Immature natural killer cell (primary cell): ENCODE results near the gene WNT2. TPM values are rescaled to one million over a fixed set of nuclear protein-coding genes. Genes with fewer than 3 reads are reported as not detected.
"Not testable (repeated sequence)": the region's sequence is repeated elsewhere in the genome, so short reads cannot be mapped to it uniquely, and the experiment has no call there.

Experiments
- DNase-seq, 3 donors: peaks; one replicate each; pipeline ENCODE4 v3.0.0; 2022; ENCODE audit warnings: mixed read lengths in 1 of 3
- H3K27ac Mint-ChIP-seq, 6 donors: one replicate each; pipeline ENCODE4 v1.8.0; 2020; ENCODE audit warnings: mixed read lengths in 6 of 6, mild to moderate bottlenecking in 5 of 6, inconsistent platforms in 4 of 6, moderate library complexity in 3 of 6
- H3K27me3 Mint-ChIP-seq, 3 donors: one replicate each; pipeline ENCODE4 v1.8.0; 2020 to 2021; ENCODE audit warnings: low read depth in 3 of 3, mild to moderate bottlenecking in 3 of 3, mixed read lengths in 3 of 3, moderate library complexity in 3 of 3, inconsistent platforms in 1 of 3
- H3K36me3 Mint-ChIP-seq, 3 donors: one replicate each; pipeline ENCODE4 v1.8.0; 2020; ENCODE audit warnings: mixed read lengths in 3 of 3, inconsistent platforms in 2 of 3, mild to moderate bottlenecking in 2 of 3
- H3K4me1 Mint-ChIP-seq, 2 donors: one replicate each; pipeline ENCODE4 v1.8.0; 2020; ENCODE audit warnings: inconsistent platforms in 2 of 2, mild to moderate bottlenecking in 2 of 2, mixed read lengths in 2 of 2, moderate library complexity in 1 of 2
- H3K4me3 Mint-ChIP-seq, 5 donors: one replicate each; pipeline ENCODE4 v1.8.0; 2020; ENCODE audit warnings: mild to moderate bottlenecking in 5 of 5, mixed read lengths in 5 of 5, inconsistent platforms in 3 of 5, moderate library complexity in 3 of 5
- H3K9me3 Mint-ChIP-seq, 6 donors: one replicate each; pipeline ENCODE4 v1.8.0; 2020; ENCODE audit warnings: mild to moderate bottlenecking in 6 of 6, mixed read lengths in 6 of 6, inconsistent platforms in 4 of 6, moderate library complexity in 3 of 6
- polyA plus RNA-seq, 3 donors: library from polyadenylated mRNA; unstranded; fragments of 300-500 nt; fragmentation: Illumina TruSeq; gene quantifications; one replicate each; pipeline ENCODE4 v1.2.3, GENCODE V29; 2021

The WNT2 gene
- polyA plus RNA-seq, 3 donors from 2014 or later = not detected

GRCh38 chr7:117270371-117270770 lies 52.5 kb downstream of the WNT2 start:
- no peak overlapping the region for H3K27ac Mint-ChIP-seq
- no peak overlapping the region for H3K4me3 Mint-ChIP-seq
- H3K4me1 Mint-ChIP-seq = no peaks in the 10 kb centered on the region
- no peaks in the 10 kb centered on the region for H3K9me3 Mint-ChIP-seq
- H3K36me3 Mint-ChIP-seq = no peaks in the 10 kb centered on the region
- H3K27me3 Mint-ChIP-seq = peaks cover 0 to 7% (median 5%) of the 10 kb centered on the region in 3 donors
- no peak for DNase-seq

- H3K4me1 Mint-ChIP-seq = no peaks in the 10 kb centered on the region
- H3K27me3 Mint-ChIP-seq = peaks cover 1 to 7% (median 5%) of the 10 kb centered on the region in 3 donors
- H3K4me3 Mint-ChIP-seq = no peak overlapping the region
- no peak for DNase-seq
- H3K27ac Mint-ChIP-seq = no peak overlapping the region
- H3K9me3 Mint-ChIP-seq = no peaks in the 10 kb centered on the region
- H3K36me3 Mint-ChIP-seq = no peaks in the 10 kb centered on the region
Observed at GRCh38 chr7:117269886-117270285, 53.0 kb downstream of the WNT2 start.

- Mint-ChIP-seq H3K27me3 (peaks cover 1 to 7% (median 5%) of the 10 kb centered on the region in 3 donors), H3K27ac (no peak overlapping the region), H3K4me1 (no peaks in the 10 kb centered on the region), H3K9me3 (no peaks in the 10 kb centered on the region), H3K36me3 (no peaks in the 10 kb centered on the region), H3K4me3 (no peak overlapping the region)
- DNase-seq = no peak
Observed at GRCh38 chr7:117269417-117269816, 53.4 kb downstream of the WNT2 start.

GRCh38 chr7:117264716-117265115 lies 58.1 kb downstream of the WNT2 start:
- no peak for DNase-seq
- no peaks in the 10 kb centered on the region for H3K36me3 Mint-ChIP-seq
- no peaks in the 10 kb centered on the region for H3K4me1 Mint-ChIP-seq
- H3K27me3 Mint-ChIP-seq = peaks cover 0 to 6% (median 3%) of the 10 kb centered on the region in 3 donors
- H3K27ac Mint-ChIP-seq = no peak overlapping the region
- H3K9me3 Mint-ChIP-seq = no peaks in the 10 kb centered on the region
- H3K4me3 Mint-ChIP-seq = no peak overlapping the region

- Mint-ChIP-seq H3K36me3 (no peaks in the 10 kb centered on the region), H3K9me3 (no peaks in the 10 kb centered on the region), H3K4me1 (no peaks in the 10 kb centered on the region), H3K27ac (no peak overlapping the region), H3K4me3 (no peak overlapping the region), H3K27me3 (peaks cover 3 to 6% (median 4%) of the 10 kb centered on the region in 3 donors)
- no peak for DNase-seq
Observed at GRCh38 chr7:117262546-117262945, 60.3 kb downstream of the WNT2 start.

- H3K9me3 Mint-ChIP-seq = peaks cover 0 to 3% (median 0%) of the 10 kb centered on the region in 6 donors
- H3K4me3 Mint-ChIP-seq = no peak overlapping the region
- H3K27ac Mint-ChIP-seq = no peak overlapping the region
- no peaks in the 10 kb centered on the region for H3K36me3 Mint-ChIP-seq
- peaks cover 2 to 6% (median 4%) of the 10 kb centered on the region in 3 donors for H3K27me3 Mint-ChIP-seq
- DNase-seq = no peak
- no peaks in the 10 kb centered on the region for H3K4me1 Mint-ChIP-seq
Observed at GRCh38 chr7:117259615-117260014, 63.2 kb downstream of the WNT2 start.

- no peak for DNase-seq
- no peaks in the 10 kb centered on the region for H3K36me3 Mint-ChIP-seq
- no peak overlapping the region for H3K4me3 Mint-ChIP-seq
- peak overlapping the region in 1 of 6 donors; percentile 43 for H3K27ac Mint-ChIP-seq
- peaks cover 0 to 7% (median 6%) of the 10 kb centered on the region in 3 donors for H3K27me3 Mint-ChIP-seq
- peaks cover 0 to 4% (median 0%) of the 10 kb centered on the region in 6 donors for H3K9me3 Mint-ChIP-seq
- no peaks in the 10 kb centered on the region for H3K4me1 Mint-ChIP-seq
Observed at GRCh38 chr7:117251687-117252086, 71.2 kb downstream of the WNT2 start.

- no peak for DNase-seq
- H3K36me3 Mint-ChIP-seq = no peaks in the 10 kb centered on the region
- H3K9me3 Mint-ChIP-seq = peaks cover 0 to 4% (median 0%) of the 10 kb centered on the region in 6 donors
- no peak overlapping the region for H3K27ac Mint-ChIP-seq
- H3K4me3 Mint-ChIP-seq = no peak overlapping the region
- H3K27me3 Mint-ChIP-seq = peaks cover 0 to 7% (median 3%) of the 10 kb centered on the region in 3 donors
- no peaks in the 10 kb centered on the region for H3K4me1 Mint-ChIP-seq
Observed at GRCh38 chr7:117250801-117251200, 72.1 kb downstream of the WNT2 start.

GRCh38 chr7:117250245-117250644 lies 72.6 kb downstream of the WNT2 start:
- H3K4me3 Mint-ChIP-seq = no peak overlapping the region
- H3K4me1 Mint-ChIP-seq = no peaks in the 10 kb centered on the region
- H3K36me3 Mint-ChIP-seq = no peaks in the 10 kb centered on the region
- no peak overlapping the region for H3K27ac Mint-ChIP-seq
- peaks cover 3 to 7% (median 3%) of the 10 kb centered on the region in 3 donors for H3K27me3 Mint-ChIP-seq
- H3K9me3 Mint-ChIP-seq = peaks cover 0 to 4% (median 0%) of the 10 kb centered on the region in 6 donors
- DNase-seq = no peak

- Mint-ChIP-seq H3K4me1 (no peaks in the 10 kb centered on the region), H3K27ac (no peak overlapping the region), H3K9me3 (peaks cover 0 to 1% (median 0%) of the 10 kb centered on the region in 6 donors), H3K36me3 (no peaks in the 10 kb centered on the region), H3K4me3 (no peak overlapping the region), H3K27me3 (peaks cover 3 to 7% (median 3%) of the 10 kb centered on the region in 3 donors)
- DNase-seq = no peak
Observed at GRCh38 chr7:117249696-117250095, 73.2 kb downstream of the WNT2 start.

GRCh38 chr7:117248829-117249228 lies 74.0 kb downstream of the WNT2 start:
- peaks cover 3 to 7% (median 3%) of the 10 kb centered on the region in 3 donors for H3K27me3 Mint-ChIP-seq
- no peaks in the 10 kb centered on the region for H3K4me1 Mint-ChIP-seq
- H3K36me3 Mint-ChIP-seq = no peaks in the 10 kb centered on the region
- peaks cover 0 to 1% (median 0%) of the 10 kb centered on the region in 6 donors for H3K9me3 Mint-ChIP-seq
- DNase-seq = no peak
- no peak overlapping the region for H3K4me3 Mint-ChIP-seq
- no peak overlapping the region for H3K27ac Mint-ChIP-seq

GRCh38 chr7:117247809-117248208 lies 75.0 kb downstream of the WNT2 start:
- no peak overlapping the region for H3K4me3 Mint-ChIP-seq
- no peaks in the 10 kb centered on the region for H3K4me1 Mint-ChIP-seq
- H3K9me3 Mint-ChIP-seq = peaks cover 0 to 1% (median 0%) of the 10 kb centered on the region in 6 donors
- no peaks in the 10 kb centered on the region for H3K36me3 Mint-ChIP-seq
- H3K27ac Mint-ChIP-seq = no peak overlapping the region
- H3K27me3 Mint-ChIP-seq = peaks cover 3 to 7% (median 4%) of the 10 kb centered on the region in 3 donors
- no peak for DNase-seq

- not testable (repeated sequence) for H3K27me3 Mint-ChIP-seq, DNase-seq, H3K36me3 Mint-ChIP-seq, H3K9me3 Mint-ChIP-seq, H3K27ac Mint-ChIP-seq, H3K4me1 Mint-ChIP-seq, H3K4me3 Mint-ChIP-seq
Observed at GRCh38 chr7:117245703-117246102, 77.2 kb downstream of the WNT2 start.

GRCh38 chr7:117243390-117243789 lies 79.5 kb downstream of the WNT2 start:
- Mint-ChIP-seq H3K4me1 (no peaks in the 10 kb centered on the region), H3K4me3 (no peak overlapping the region), H3K27me3 (peaks cover 3 to 12% (median 6%) of the 10 kb centered on the region in 3 donors), H3K36me3 (no peaks in the 10 kb centered on the region), H3K9me3 (peaks cover 0 to 2% (median 0%) of the 10 kb centered on the region in 6 donors), H3K27ac (no peak overlapping the region)
- no peak for DNase-seq

- H3K36me3 Mint-ChIP-seq = no peaks in the 10 kb centered on the region
Observed at GRCh38 chr7:117241088-117241487, 81.8 kb downstream of the WNT2 start.

More at GRCh38 chr7:117241088-117241487, 81.8 kb downstream of the WNT2 start:
- H3K27me3 Mint-ChIP-seq = peaks cover 3 to 9% (median 3%) of the 10 kb centered on the region in 3 donors
- H3K4me1 Mint-ChIP-seq = no peaks in the 10 kb centered on the region
- H3K27ac Mint-ChIP-seq = no peak overlapping the region
- H3K4me3 Mint-ChIP-seq = no peak overlapping the region
- DNase-seq = no peak
- H3K9me3 Mint-ChIP-seq = peaks cover 0 to 2% (median 0%) of the 10 kb centered on the region in 6 donors
